GM12873 (cell line): ENCODE data around the gene ZNRD2.

ENCODE experiments used
- CTCF ChIP-seq: IDR thresholded peaks from 2 replicates; pipeline ENCODE4 v1.5.1; 2012; ENCODE audit warnings: low read depth, mild to moderate bottlenecking, moderate library complexity, low read length, control low read depth; ENCODE audit not compliant: insufficient read depth; ENCODE audit errors: missing control alignments

Gene ZNRD2

DNA sequence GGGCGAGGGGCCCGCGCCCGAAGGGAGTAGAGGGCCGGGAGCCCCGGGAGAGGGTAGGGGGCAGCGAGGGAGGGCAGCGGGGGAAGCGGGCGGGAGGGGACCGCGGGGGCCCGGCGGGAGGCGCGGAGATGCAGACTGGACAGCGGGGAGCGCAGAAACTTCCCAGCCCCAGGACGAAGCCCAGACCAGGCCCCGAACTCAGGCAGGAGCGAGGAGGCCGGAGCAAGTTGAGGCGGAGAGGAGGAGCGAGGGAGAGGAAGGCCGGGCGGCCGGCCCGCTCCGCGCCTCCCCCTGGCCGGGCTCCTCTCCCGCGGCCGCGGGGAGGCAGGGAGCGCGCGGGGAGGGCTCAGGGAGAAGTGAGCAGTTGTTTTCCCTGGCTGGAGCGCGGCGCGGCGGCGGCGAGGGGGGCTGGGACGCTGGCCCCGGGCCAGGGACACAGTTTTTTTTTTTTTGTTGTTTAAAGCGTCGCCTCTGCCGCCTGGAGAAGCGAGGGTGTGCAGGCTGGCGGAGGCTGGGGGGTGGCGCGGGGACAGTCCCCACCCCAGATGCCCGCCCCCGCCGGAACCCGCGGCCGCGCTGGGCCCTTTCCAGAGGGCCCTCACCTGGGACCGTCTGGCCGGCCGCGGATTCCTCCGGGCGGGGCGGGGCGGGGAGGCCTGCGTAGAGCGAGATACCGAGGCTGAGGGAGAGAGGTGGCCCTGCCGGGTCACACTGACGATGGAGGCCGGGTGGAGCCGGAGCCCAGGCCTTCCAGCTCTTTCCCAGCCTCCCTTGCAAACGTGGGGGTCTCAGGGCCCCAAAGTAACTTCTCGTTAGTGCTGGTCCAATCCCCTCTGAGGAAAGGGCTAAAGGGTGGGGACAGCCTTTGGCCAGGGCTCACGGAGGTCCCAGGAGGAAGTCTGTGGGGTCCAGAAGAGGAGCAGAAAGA, 12.0 kb upstream of the ZNRD2 start, which contains the start of gene LTBP3:
Gene LTBP3, minus strand, starts transcription at position 358 of the 928 bp plus-strand sequence. CDS start 400 bp downstream, outside the sequence.
- TF ChIP-seq CTCF: no peak

- TF ChIP-seq CTCF: no peak
These were observed 11.3 kb upstream of the ZNRD2 start for GRCh38 chr11:65558930-65559509.

DNA sequence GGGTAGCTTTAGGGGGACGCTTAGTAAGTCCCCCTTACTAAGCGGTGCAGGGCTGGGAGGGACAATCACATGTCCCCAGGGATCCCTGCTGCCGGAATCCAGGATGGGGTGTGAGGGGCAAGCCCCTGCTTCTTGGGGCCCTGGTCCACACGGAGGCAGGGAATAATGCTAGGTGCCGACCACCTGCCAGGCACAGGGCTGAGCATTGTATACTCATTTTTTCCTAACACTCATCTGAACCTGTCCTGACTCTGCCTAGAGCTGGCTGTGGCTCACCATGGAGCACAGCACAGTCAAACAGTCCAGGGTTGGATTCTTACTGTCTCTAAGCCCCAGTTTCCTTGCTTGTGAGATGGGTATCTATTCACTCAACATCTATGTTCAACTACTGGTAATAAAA, 10.7 kb upstream of the ZNRD2 start:
- no peak for TF ChIP-seq CTCF

DNA sequence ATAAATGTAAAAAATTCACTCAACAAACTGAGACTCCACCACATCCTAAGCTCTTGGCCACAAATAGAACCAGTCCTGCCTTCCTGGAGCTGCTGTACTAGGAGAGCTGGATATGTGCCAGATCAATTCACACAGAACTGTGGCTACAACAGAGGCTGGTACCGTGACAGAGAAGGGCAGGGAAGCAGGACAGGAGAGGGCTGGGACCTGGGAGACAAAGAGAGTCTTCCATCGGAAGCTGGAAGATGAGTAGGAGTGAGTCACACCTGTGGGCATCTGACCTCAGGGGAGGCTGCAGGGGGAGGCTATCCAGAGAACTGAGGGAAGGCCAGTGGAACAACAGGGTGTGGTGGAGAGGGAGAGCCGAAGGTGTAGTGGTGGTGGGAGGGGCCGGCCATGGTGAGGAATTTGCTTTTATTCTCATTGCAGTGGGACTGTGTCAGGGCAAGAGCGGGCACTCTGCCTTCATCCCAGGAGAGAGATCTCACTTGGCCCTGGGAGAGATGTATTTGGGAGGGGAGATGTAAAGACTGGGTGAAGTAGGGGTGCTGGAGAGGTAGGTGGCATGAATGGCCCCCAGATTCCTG, 10.2 kb upstream of the ZNRD2 start:
- no peak for TF ChIP-seq CTCF

- no peak for TF ChIP-seq CTCF
These were observed 9.5 kb upstream of the ZNRD2 start for GRCh38 chr11:65560555-65561418.

GRCh38 chr11:65562020-65562419, 8.3 kb upstream of the ZNRD2 start:
- no peak for TF ChIP-seq CTCF
